ENCODE measurements around the gene MGLL.

GRCh38 chr3:127755305-127755681 lies 67.0 kb downstream of the MGLL start:
- TF ChIP-seq CTCF (IDR thresholded peaks at IDR 0.05) (no peak), POLR2A (IDR thresholded peaks at IDR 0.05) (no peak)

Measured in right lobe of liver (tissue), 4 donors.